Neural cell (in vitro differentiated cells): ENCODE data around the gene SPACA4.

ENCODE experiments used
- POLR2AphosphoS5 ChIP-seq: IDR thresholded peaks from 2 replicates; pipeline ENCODE4 v1.6.1; 2012
- SMC3 ChIP-seq: fragments of 450-650 bp; conservative IDR thresholded peaks from 2 replicates; pipeline ENCODE4 v1.6.1; 2014; ENCODE audit warnings: antibody characterized with exemption, mild to moderate bottlenecking, moderate library complexity; ENCODE audit not compliant: poor library complexity
- TF ChIP-seq, protein P1 (sequence below): fragments of 450-650 bp; IDR thresholded peaks from 2 replicates; pipeline ENCODE4 v1.5.1; 2014; ENCODE audit warnings: antibody characterized with exemption, mild to moderate bottlenecking, moderate library complexity; ENCODE audit not compliant: poor library complexity, severe bottlenecking

DNA sequence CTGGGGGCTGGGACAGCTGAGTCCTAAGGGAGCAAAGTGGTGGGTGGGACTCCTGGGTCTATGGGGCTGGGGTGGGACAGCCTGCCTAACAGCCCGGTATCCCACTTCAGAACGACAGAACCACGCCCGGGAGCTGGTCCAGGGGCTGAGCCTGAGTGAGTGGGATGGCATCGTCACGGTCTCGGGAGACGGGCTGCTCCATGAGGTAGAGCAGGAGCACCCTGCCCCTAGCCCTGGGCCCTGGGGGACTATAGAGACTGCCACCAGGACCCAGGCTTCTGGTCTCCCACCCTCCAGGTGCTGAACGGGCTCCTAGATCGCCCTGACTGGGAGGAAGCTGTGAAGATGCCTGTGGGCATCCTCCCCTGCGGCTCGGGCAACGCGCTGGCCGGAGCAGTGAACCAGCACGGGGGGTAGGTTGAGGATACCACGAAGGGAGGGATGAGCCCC lies 21.3 kb downstream of the SPACA4 start:
- TF ChIP-seq POLR2AphosphoS5 (no peak), SMC3 (no peak)
- TF ChIP-seq, protein P1, sequence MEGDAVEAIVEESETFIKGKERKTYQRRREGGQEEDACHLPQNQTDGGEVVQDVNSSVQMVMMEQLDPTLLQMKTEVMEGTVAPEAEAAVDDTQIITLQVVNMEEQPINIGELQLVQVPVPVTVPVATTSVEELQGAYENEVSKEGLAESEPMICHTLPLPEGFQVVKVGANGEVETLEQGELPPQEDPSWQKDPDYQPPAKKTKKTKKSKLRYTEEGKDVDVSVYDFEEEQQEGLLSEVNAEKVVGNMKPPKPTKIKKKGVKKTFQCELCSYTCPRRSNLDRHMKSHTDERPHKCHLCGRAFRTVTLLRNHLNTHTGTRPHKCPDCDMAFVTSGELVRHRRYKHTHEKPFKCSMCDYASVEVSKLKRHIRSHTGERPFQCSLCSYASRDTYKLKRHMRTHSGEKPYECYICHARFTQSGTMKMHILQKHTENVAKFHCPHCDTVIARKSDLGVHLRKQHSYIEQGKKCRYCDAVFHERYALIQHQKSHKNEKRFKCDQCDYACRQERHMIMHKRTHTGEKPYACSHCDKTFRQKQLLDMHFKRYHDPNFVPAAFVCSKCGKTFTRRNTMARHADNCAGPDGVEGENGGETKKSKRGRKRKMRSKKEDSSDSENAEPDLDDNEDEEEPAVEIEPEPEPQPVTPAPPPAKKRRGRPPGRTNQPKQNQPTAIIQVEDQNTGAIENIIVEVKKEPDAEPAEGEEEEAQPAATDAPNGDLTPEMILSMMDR, result no peak
